Tibial nerve (tissue), 4 donors: ENCODE results near the gene STAT1. TPM values are rescaled to one million over a fixed set of nuclear protein-coding genes. Genes with fewer than 3 reads are reported as not detected.

Source experiments
- DNase-seq, 2 donors: peaks; one replicate each; pipeline ENCODE4 v3.0.0-alpha.2; 2019; ENCODE audit warnings: low spot score in 2 of 2
- H3K27ac ChIP-seq, 4 donors: fragments of 200-600 bp; sonication (generic) in 3 of 4; one replicate each; pipeline ENCODE4 v1.5.1; 2017 to 2019; ENCODE audit warnings: mild to moderate bottlenecking in 1 of 4
- H3K27me3 ChIP-seq, 2 donors: fragments of 200-600 bp; sonication (generic) in 1 of 2; one replicate each; pipeline versions ENCODE4 v1.5.1 to v1.6.0; 2017 to 2019
- H3K36me3 ChIP-seq, 3 donors: fragments of 200-600 bp; sonication (generic); one replicate each; pipeline ENCODE4 v1.5.1; 2018 to 2019
- H3K4me1 ChIP-seq, 4 donors: fragments of 200-600 bp; sonication (generic) in 3 of 4; one replicate each; pipeline ENCODE4 v1.5.1; 2017 to 2019
- H3K4me3 ChIP-seq, 4 donors: fragments of 200-600 bp; sonication (generic) in 3 of 4; one replicate each; pipeline ENCODE4 v1.5.1; 2017 to 2019; ENCODE audit warnings: mild to moderate bottlenecking in 1 of 4, moderate library complexity in 1 of 4
- H3K9me3 ChIP-seq, 4 donors: fragments of 200-600 bp; sonication (generic) in 3 of 4; one replicate each; pipeline ENCODE4 v1.5.1; 2017 to 2019
- EP300 ChIP-seq, 2 donors: sonication (generic); formaldehyde crosslinking; IDR thresholded peaks; one replicate each; pipeline ENCODE4 v1.6.1; 2017; ENCODE audit warnings: antibody characterized with exemption in 2 of 2, mild to moderate bottlenecking in 1 of 2
- POLR2A ChIP-seq, 2 donors: fragments of 450-650 bp; IDR thresholded peaks; one replicate each; pipeline ENCODE4 v1.6.1; 2017; ENCODE audit warnings: antibody characterized with exemption in 2 of 2, mild to moderate bottlenecking in 2 of 2, moderate library complexity in 2 of 2
- WGBS, 2 donors: methylation state at CpG; one replicate each; pipeline ENCODE4 v1.1.5; 2018; 5-methylcytosine and 5-hydroxymethylcytosine counted together
- total RNA-seq, 4 donors: library from RNA; depleted of rRNA; stranded (reverse); fragments of >200 nt; gene quantifications; one replicate each; pipeline ENCODE4 v1.1.0, GENCODE V29; 2016
- TF ChIP-seq, protein P1 (sequence below), 5 experiments: fragments of 200-600 bp in 3 of 5; fragments of 450-650 bp in 2 of 5; sonication (generic) in 3 of 5; IDR thresholded peaks; one replicate each; pipeline ENCODE4 v1.5.1; 2016 to 2019; ENCODE audit warnings: antibody characterized with exemption in 5 of 5, mild to moderate bottlenecking in 3 of 5, moderate library complexity in 2 of 5

STAT1 gene
- total RNA-seq, 4 donors from 2014 or later, result 40.2 to 73.9 (median 65.6) TPM

DNA sequence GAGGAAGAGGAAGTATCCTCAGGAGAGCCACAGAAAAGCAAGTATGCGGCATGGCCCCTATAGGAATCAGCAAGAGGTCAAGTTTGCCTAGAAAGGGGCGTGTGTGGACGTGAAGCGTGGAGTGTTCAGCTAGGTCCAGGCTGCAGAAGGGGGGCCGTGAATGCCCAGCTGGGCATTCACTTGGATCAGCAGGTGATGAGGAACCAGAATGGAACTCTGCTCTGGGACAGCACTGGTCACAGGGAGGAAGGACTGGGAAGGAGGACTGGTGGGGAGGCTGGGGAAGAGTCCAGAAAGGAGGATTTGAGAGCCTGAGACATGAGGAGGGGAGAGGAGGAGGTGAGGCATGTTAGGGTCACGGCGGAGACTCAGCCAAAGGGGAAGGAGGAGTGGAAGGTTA is 19.8 kb downstream of the STAT1 start:
- no peaks in the 10 kb centered on the region for H3K9me3 ChIP-seq
- no peak for DNase-seq
- H3K27ac ChIP-seq, result no peak overlapping the region
- peaks cover 0 to 100% (median 44%) of the 10 kb centered on the region in 3 donors for H3K36me3 ChIP-seq
- TF ChIP-seq, protein P1, sequence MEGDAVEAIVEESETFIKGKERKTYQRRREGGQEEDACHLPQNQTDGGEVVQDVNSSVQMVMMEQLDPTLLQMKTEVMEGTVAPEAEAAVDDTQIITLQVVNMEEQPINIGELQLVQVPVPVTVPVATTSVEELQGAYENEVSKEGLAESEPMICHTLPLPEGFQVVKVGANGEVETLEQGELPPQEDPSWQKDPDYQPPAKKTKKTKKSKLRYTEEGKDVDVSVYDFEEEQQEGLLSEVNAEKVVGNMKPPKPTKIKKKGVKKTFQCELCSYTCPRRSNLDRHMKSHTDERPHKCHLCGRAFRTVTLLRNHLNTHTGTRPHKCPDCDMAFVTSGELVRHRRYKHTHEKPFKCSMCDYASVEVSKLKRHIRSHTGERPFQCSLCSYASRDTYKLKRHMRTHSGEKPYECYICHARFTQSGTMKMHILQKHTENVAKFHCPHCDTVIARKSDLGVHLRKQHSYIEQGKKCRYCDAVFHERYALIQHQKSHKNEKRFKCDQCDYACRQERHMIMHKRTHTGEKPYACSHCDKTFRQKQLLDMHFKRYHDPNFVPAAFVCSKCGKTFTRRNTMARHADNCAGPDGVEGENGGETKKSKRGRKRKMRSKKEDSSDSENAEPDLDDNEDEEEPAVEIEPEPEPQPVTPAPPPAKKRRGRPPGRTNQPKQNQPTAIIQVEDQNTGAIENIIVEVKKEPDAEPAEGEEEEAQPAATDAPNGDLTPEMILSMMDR (IDR thresholded peaks at IDR 0.05), result no peak
- no peak for TF ChIP-seq POLR2A (IDR thresholded peaks at IDR 0.05)
- TF ChIP-seq EP300 (IDR thresholded peaks at IDR 0.05), result no peak
- no peak overlapping the region for H3K4me3 ChIP-seq
- no peaks in the 10 kb centered on the region for H3K27me3 ChIP-seq
- H3K4me1 ChIP-seq, result no peaks in the 10 kb centered on the region
- WGBS, 2 donors, result 88 to 90% methylated on average over 7 of the region's 7 CpGs

DNA sequence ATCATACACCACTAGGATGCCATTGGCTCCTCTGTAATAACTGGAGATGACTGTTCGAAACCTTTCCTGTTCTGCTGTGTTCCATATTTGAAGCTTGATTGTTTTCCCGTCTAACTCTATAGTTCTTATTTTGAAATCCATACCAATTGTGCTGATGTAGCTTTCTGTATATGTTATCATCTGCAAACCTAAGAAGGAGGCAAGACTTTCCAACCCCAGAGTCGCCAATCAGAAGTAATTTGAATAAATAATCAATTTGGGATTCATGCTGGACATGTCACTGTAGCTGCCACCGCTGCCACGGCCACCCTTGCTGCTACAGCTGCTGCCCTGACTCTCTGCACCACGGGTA is 20.7 kb downstream of the STAT1 start:
- H3K36me3 ChIP-seq, result peaks cover 0 to 100% (median 44%) of the 10 kb centered on the region in 3 donors
- TF ChIP-seq, protein P1 (IDR thresholded peaks at IDR 0.05), result no peak
- TF ChIP-seq POLR2A (IDR thresholded peaks at IDR 0.05) (no peak), EP300 (IDR thresholded peaks at IDR 0.05) (no peak)

DNA sequence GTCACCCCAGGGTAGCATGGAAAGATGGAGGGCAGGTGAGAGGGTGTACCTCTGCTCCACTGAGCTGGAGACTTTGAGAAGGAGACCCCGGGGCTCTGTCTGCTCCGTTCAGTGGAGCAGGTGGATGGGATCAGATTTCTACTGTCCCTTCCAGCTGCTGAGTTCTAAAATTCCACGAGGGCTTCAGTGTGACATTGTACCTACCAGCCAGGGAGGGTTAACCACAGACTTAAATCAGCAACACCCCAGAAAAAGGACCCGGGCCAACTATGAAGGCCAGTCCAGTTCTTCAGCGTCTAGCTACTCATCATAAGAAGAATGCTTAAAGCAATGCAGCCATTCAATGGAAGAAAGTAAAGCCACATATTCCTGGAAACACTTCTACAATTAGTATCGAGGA is 23.8 kb downstream of the STAT1 start:
- Histone ChIP-seq H3K4me1 (no peaks in the 10 kb centered on the region), H3K27me3 (no peaks in the 10 kb centered on the region), H3K4me3 (no peak overlapping the region), H3K9me3 (no peaks in the 10 kb centered on the region), H3K27ac (no peak overlapping the region), H3K36me3 (peaks cover 0 to 100% (median 44%) of the 10 kb centered on the region in 3 donors)
- TF ChIP-seq, protein P1 (IDR thresholded peaks at IDR 0.05), result no peak
- TF ChIP-seq EP300 (IDR thresholded peaks at IDR 0.05) (no peak), POLR2A (IDR thresholded peaks at IDR 0.05) (no peak)
- 84 to 89% methylated on average over 6 of the region's 6 CpGs for WGBS, 2 donors
- DNase-seq, result no peak

More for the DNA sequence above, 20.7 kb downstream of the STAT1 start:
- no peak for DNase-seq
- Histone ChIP-seq H3K9me3 (no peaks in the 10 kb centered on the region), H3K27me3 (no peaks in the 10 kb centered on the region), H3K4me3 (no peak overlapping the region), H3K27ac (no peak overlapping the region), H3K4me1 (no peaks in the 10 kb centered on the region)
- 94% methylated on average over 6 of the region's 6 CpGs for WGBS, 2 donors

DNA sequence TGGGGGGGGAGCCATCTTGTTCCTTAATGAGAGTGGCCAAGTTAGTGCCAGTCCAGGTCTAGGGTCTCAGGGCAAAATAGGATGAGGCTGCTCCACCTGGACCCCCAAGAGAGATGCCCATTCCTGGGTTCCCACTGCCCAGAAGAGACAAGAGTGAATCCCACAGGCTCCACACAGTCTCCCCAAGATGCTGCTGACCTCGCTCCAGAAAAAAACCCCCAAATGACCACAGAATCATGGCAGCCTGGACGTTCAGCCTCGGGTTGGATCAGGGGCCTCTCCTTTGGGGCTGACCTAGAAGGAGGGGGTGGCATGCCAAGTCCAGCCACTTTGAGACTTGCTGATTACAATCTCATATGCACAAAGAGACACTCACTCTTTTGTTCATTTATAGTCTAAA is 25.1 kb downstream of the STAT1 start:
- Histone ChIP-seq H3K4me1 (no peaks in the 10 kb centered on the region), H3K36me3 (peaks cover 4 to 99% (median 33%) of the 10 kb centered on the region in 3 donors), H3K9me3 (no peaks in the 10 kb centered on the region), H3K27me3 (no peaks in the 10 kb centered on the region), H3K4me3 (no peak overlapping the region), H3K27ac (no peak overlapping the region)
- no peak for TF ChIP-seq EP300 (IDR thresholded peaks at IDR 0.05)
- TF ChIP-seq, protein P1 (IDR thresholded peaks at IDR 0.05), result no peak
- TF ChIP-seq POLR2A (IDR thresholded peaks at IDR 0.05), result no peak
- no peak for DNase-seq
- WGBS, 2 donors, result 69 to 75% methylated on average over 3 of the region's 3 CpGs

DNA sequence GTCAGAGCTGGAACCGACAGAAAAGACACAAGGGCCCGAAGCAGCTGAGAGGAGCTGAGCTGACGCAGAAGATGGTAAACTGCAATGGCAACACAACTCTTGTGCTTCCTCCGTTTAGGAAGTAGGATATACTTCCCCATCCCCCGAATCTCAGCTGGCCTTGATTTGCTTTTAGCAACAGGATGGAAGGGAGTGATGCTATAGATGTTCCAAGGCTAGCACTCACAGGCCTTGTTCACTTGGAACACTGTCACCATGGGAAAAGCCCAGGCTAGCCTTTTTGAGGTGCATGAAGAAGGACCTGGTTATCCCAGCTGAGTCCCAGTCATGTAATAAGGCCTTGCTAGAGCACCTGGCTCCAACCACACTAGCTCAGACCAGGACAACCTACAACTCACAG is 26.0 kb downstream of the STAT1 start:
- Histone ChIP-seq H3K4me1 (no peaks in the 10 kb centered on the region), H3K27ac (no peak overlapping the region), H3K9me3 (no peaks in the 10 kb centered on the region), H3K27me3 (no peaks in the 10 kb centered on the region), H3K4me3 (no peak overlapping the region), H3K36me3 (peaks cover 4 to 99% (median 24%) of the 10 kb centered on the region in 3 donors)
- TF ChIP-seq POLR2A (IDR thresholded peaks at IDR 0.05), result no peak
- TF ChIP-seq, protein P1 (IDR thresholded peaks at IDR 0.05), result no peak
- TF ChIP-seq EP300 (IDR thresholded peaks at IDR 0.05), result no peak
- no peak for DNase-seq
- 94 to 96% methylated on average over 5 of the region's 5 CpGs for WGBS, 2 donors
